DND-41 (cell line): ENCODE data around the gene HACD3.
A peak's percentile ranks its signal among the peaks of the same experiment; 100 is the strongest.

Experiments
- ATAC-seq: fragments of 200-7000 bp; cut with Tn5 transposase; 3 replicates; pipeline ENCODE4 v1.9.1; 2021; ENCODE audit warnings: low read depth; ENCODE audit not compliant: insufficient read depth
- DNase-seq: peaks from one replicate; pipeline ENCODE4 v3.0.0-alpha.2; 2020
- H2AFZ ChIP-seq: 2 replicates; pipeline ENCODE4 v1.6.0; 2012; ENCODE audit warnings: low read depth, low read length
- H3K27ac ChIP-seq: 2 replicates; pipeline ENCODE4 v1.5.1; 2012; ENCODE audit warnings: low read length, inconsistent platforms
- H3K27me3 ChIP-seq: fragments of 200-600 bp; sonication (generic); 2 replicates; pipeline ENCODE4 v1.6.0; 2012; ENCODE audit warnings: low read length, mild to moderate bottlenecking, inconsistent platforms; ENCODE audit not compliant: insufficient read depth, poor library complexity
- H3K36me3 ChIP-seq: 2 replicates; pipeline ENCODE4 v1.5.1; 2012; ENCODE audit warnings: low read length, inconsistent platforms; ENCODE audit not compliant: insufficient read depth
- H3K4me1 ChIP-seq: 2 replicates; pipeline ENCODE4 v1.5.1; 2012; ENCODE audit warnings: mild to moderate bottlenecking, low read length; ENCODE audit not compliant: insufficient read depth
- H3K4me2 ChIP-seq: 2 replicates; pipeline ENCODE4 v1.6.0; 2012; ENCODE audit warnings: mild to moderate bottlenecking, moderate library complexity, low read length, inconsistent platforms; ENCODE audit not compliant: insufficient read depth
- H3K4me3 ChIP-seq, 2 experiments: fragments of 200-600 bp in 1 of 2; shearing (Covaris generic) in 1 of 2; 2 replicates each; pipeline ENCODE4 v1.5.1; 2012 to 2016; ENCODE audit warnings: inconsistent platforms in 2 of 2, low read length in 2 of 2, mild to moderate bottlenecking in 2 of 2, low read depth in 1 of 2, moderate library complexity in 1 of 2
- H3K79me2 ChIP-seq: 2 replicates; pipeline ENCODE4 v1.6.0; 2012; ENCODE audit warnings: low read length, inconsistent platforms; ENCODE audit not compliant: insufficient read depth
- H3K9ac ChIP-seq: 2 replicates; pipeline ENCODE4 v1.6.0; 2012; ENCODE audit warnings: low read depth, mild to moderate bottlenecking, inconsistent platforms, low read length, moderate library complexity
- H3K9me3 ChIP-seq: 2 replicates; pipeline ENCODE4 v1.5.1; 2012; ENCODE audit warnings: low read length, moderate library complexity, mild to moderate bottlenecking, inconsistent platforms; ENCODE audit not compliant: insufficient read depth, severe bottlenecking
- H4K20me1 ChIP-seq: 2 replicates; pipeline ENCODE4 v1.6.0; 2012; ENCODE audit warnings: low read length; ENCODE audit not compliant: insufficient read depth
- CTCF ChIP-seq: IDR thresholded peaks from 2 replicates; pipeline ENCODE4 v1.5.1; 2012; ENCODE audit warnings: borderline replicate concordance, low read length, moderate library complexity, mild to moderate bottlenecking; ENCODE audit not compliant: poor library complexity, severe bottlenecking; ENCODE audit errors: extremely low read depth
- EZH2 ChIP-seq: IDR thresholded peaks from 3 replicates; pipeline ENCODE4 v1.6.1; 2012; ENCODE audit warnings: borderline replicate concordance, low read depth, mild to moderate bottlenecking, moderate library complexity, low read length, inconsistent platforms; ENCODE audit not compliant: severe bottlenecking

Gene HACD3

GRCh38 chr15:65516997-65517865, 13.0 kb upstream of the HACD3 start, which contains the start of gene DPP8:
Gene DPP8, minus strand, starts transcription at chr15:65517689. Its CDS starts 5,136 bp downstream, at chr15:65512553.
- Histone ChIP-seq H4K20me1 (peaks cover 23% of the 10 kb centered on the region), H3K27me3 (no peaks in the 10 kb centered on the region), H3K9ac (peak within 1 kb of the TSS; percentile 98), H3K27ac (peak within 1 kb of the TSS; percentile 96), H2AFZ (peak within 1 kb of the TSS; percentile 99), H3K4me3 (peak within 1 kb of the TSS; percentile 84 to 98), H3K9me3 (no peaks in the 10 kb centered on the region), H3K79me2 (peaks cover 47% of the 10 kb centered on the region), H3K4me2 (peak within 1 kb of the TSS; percentile 73), H3K36me3 (peaks cover 27% of the 10 kb centered on the region), H3K4me1 (peaks cover 30% of the 10 kb centered on the region)
- DNase-seq = peak; percentile 94
- ATAC-seq = peak; percentile 96
- TF ChIP-seq EZH2 (no peak), CTCF (peak; percentile 97)

GRCh38 chr15:65517866-65518207, 12.4 kb upstream of the HACD3 start:
- Histone ChIP-seq H3K27me3 (no peaks in the 10 kb centered on the region), H3K4me2 (peak overlapping the region; percentile 73), H2AFZ (peak overlapping the region; percentile 99), H3K4me1 (peaks cover 30% of the 10 kb centered on the region), H3K9ac (peak overlapping the region; percentile 98), H3K79me2 (peaks cover 41% of the 10 kb centered on the region), H3K4me3 (peak overlapping the region; percentile 84 to 98; a peak in 3 of 4 replicates), H4K20me1 (peaks cover 23% of the 10 kb centered on the region), H3K27ac (peak overlapping the region; percentile 78), H3K9me3 (no peaks in the 10 kb centered on the region), H3K36me3 (peaks cover 21% of the 10 kb centered on the region)
- peak; percentile 29 for ATAC-seq
- DNase-seq = no peak
- TF ChIP-seq EZH2 (no peak), CTCF (no peak)

GRCh38 chr15:65518633-65519285, 11.5 kb upstream of the HACD3 start:
- TF ChIP-seq CTCF (no peak), EZH2 (no peak)
- H3K9ac ChIP-seq = peak overlapping the region; percentile 98; the same call in 1 of the 2 replicates
- peak overlapping the region; percentile 99; the same call in 1 of the 2 replicates for H2AFZ ChIP-seq
- H3K9me3 ChIP-seq = no peaks in the 10 kb centered on the region
- H3K27ac ChIP-seq = no peak overlapping the region
- H3K36me3 ChIP-seq = peaks cover 19% of the 10 kb centered on the region
- no peak overlapping the region for H3K4me2 ChIP-seq
- H3K4me1 ChIP-seq = peaks cover 30% of the 10 kb centered on the region
- DNase-seq = no peak
- no peaks in the 10 kb centered on the region for H3K27me3 ChIP-seq
- ATAC-seq = no peak
- H3K4me3 ChIP-seq = no peak overlapping the region
- H4K20me1 ChIP-seq = peaks cover 23% of the 10 kb centered on the region
- peaks cover 37% of the 10 kb centered on the region for H3K79me2 ChIP-seq
